Endothelial cell of umbilical vein (primary cell): ENCODE measurements around the gene NPLOC4.

Experiments used
- CTCF ChIP-seq, 2 donors: IDR thresholded peaks; 1 replicate in 1 of 2; 2 replicates in 1 of 2; pipeline ENCODE4 v1.5.1; 2011; ENCODE audit warnings: low read length in 2 of 2, mild to moderate bottlenecking in 2 of 2, moderate library complexity in 2 of 2, control low read depth in 1 of 2, inconsistent platforms in 1 of 2, low read depth in 1 of 2; ENCODE audit not compliant: insufficient read depth in 1 of 2; ENCODE audit errors: extremely low read depth in 1 of 2
- EZH2 ChIP-seq: IDR thresholded peaks from 2 replicates; pipeline ENCODE4 v1.6.1; 2012; ENCODE audit warnings: borderline replicate concordance, low read depth, mild to moderate bottlenecking, moderate library complexity, low read length, inconsistent platforms; ENCODE audit not compliant: severe bottlenecking
- JUN ChIP-seq: IDR thresholded peaks from 2 replicates; pipeline ENCODE4 v1.6.1; 2011; ENCODE audit warnings: borderline replicate concordance, low read depth; ENCODE audit not compliant: insufficient read length, insufficient read depth
- MAX ChIP-seq: IDR thresholded peaks from 2 replicates; pipeline ENCODE4 v1.6.1; 2011; ENCODE audit not compliant: insufficient read depth, insufficient read length
- MYC ChIP-seq: IDR thresholded peaks from one replicate; pipeline ENCODE4 v1.6.1; 2011; ENCODE audit warnings: mild to moderate bottlenecking, low read depth, low read length
- POLR2A ChIP-seq: IDR thresholded peaks from 2 replicates; pipeline ENCODE4 v1.6.1; 2012; ENCODE audit warnings: low read depth, mild to moderate bottlenecking, control low read depth, low read length
- POLR2AphosphoS5 ChIP-seq: IDR thresholded peaks from 2 replicates; pipeline ENCODE4 v1.6.1; 2012; ENCODE audit warnings: low read depth, mild to moderate bottlenecking, control low read depth, low read length, moderate library complexity; ENCODE audit not compliant: insufficient read depth

- TF ChIP-seq CTCF (IDR thresholded peaks at IDR 0.05; ENCODE audit: extremely low read depth in 1 of 2, insufficient read depth in 1 of 2, low read depth in 1 of 2, low read length in 2 of 2) (no peak), POLR2AphosphoS5 (no peak), POLR2A (no peak), JUN (no peak), EZH2 (no peak), MYC (no peak), MAX (no peak)
Measured at GRCh38 chr17:81648707-81649085, 11.8 kb upstream of the NPLOC4 start.
